Suprapubic skin (tissue), 3 donors: ENCODE results near the gene MPC1L.

ENCODE experiments used
- CTCF ChIP-seq, 2 donors: fragments of 200-600 bp in 1 of 2; fragments of 450-650 bp in 1 of 2; sonication (generic) in 1 of 2; IDR thresholded peaks; one replicate each; pipeline ENCODE4 v1.5.1; 2016 to 2019; ENCODE audit warnings: antibody characterized with exemption in 2 of 2, mild to moderate bottlenecking in 1 of 2, moderate library complexity in 1 of 2
- EP300 ChIP-seq: sonication (generic); formaldehyde crosslinking; IDR thresholded peaks from one replicate; pipeline ENCODE4 v1.6.1; 2017; ENCODE audit warnings: antibody characterized with exemption

- TF ChIP-seq CTCF (IDR thresholded peaks at IDR 0.05) (no peak), EP300 (no peak)
These were observed 46.9 kb upstream of the MPC1L start for GRCh38 chrX:40576291-40576690.
